H1 (cell line): ENCODE measurements around the gene LSM7. TPM values are rescaled to one million over a fixed set of nuclear protein-coding genes. Genes with fewer than 3 reads are reported as not detected.

ENCODE experiments used
- CTCF ChIA-PET: fragments of 300-600 bp; sonication (Branson Sonifier 250); formaldehyde crosslinking; loops from one replicate; lab custom pipeline; 2021; ENCODE audit not compliant: partially characterized antibody; lab: Charles Lee
- POLR2A ChIA-PET: fragments of 300-600 bp; sonication (Branson Sonifier 250); formaldehyde crosslinking; loops from one replicate; lab custom pipeline; 2021; ENCODE audit warnings: inconsistent platforms; ENCODE audit not compliant: partially characterized antibody; lab: Charles Lee
- DNase-seq, 2 experiments: peaks; one replicate each; pipeline versions ENCODE4 v3.0.0 to v3.0.0-alpha.2; 2010 to 2022; ENCODE audit warnings: low spot score in 2 of 2, low read depth in 1 of 2, mixed read lengths in 1 of 2
- FAIRE-seq: peaks from 2 replicates; lab custom pipeline; 2011; peaks lifted over from hg19 to GRCh38; lab: Jason Lieb, UNC
- H2AFZ ChIP-seq: 2 replicates; pipeline ENCODE4 v1.8.1; 2012; ENCODE audit warnings: low read length, inconsistent platforms
- H2AK5ac ChIP-seq: 2 replicates; pipeline ENCODE4 v1.6.1; 2013; ENCODE audit warnings: low read depth, low read length
- H2BK120ac ChIP-seq: replicated peaks from 2 replicates; pipeline ENCODE3; 2013; ENCODE audit warnings: low read depth, low read length, inconsistent platforms
- H2BK12ac ChIP-seq: 2 replicates; pipeline ENCODE4 v1.6.1; 2013; ENCODE audit warnings: low read depth, low read length
- H2BK15ac ChIP-seq: 2 replicates; pipeline ENCODE4 v1.6.1; 2013; ENCODE audit warnings: low read length
- H2BK20ac ChIP-seq: 2 replicates; pipeline ENCODE4 v1.6.1; 2013; ENCODE audit warnings: low read length
- H2BK5ac ChIP-seq: 2 replicates; pipeline ENCODE4 v1.6.1; 2013; ENCODE audit warnings: low read depth, low read length
- H3K14ac ChIP-seq: 2 replicates; pipeline ENCODE4 v1.6.1; 2013; ENCODE audit warnings: inconsistent platforms; ENCODE audit not compliant: insufficient read length
- H3K18ac ChIP-seq: 2 replicates; pipeline ENCODE4 v1.6.1; 2013; ENCODE audit warnings: low read length; ENCODE audit errors: extremely low read depth
- H3K23ac ChIP-seq: 2 replicates; pipeline ENCODE4 v1.6.1; 2013; ENCODE audit warnings: inconsistent platforms; ENCODE audit not compliant: insufficient read length
- H3K23me2 ChIP-seq: 2 replicates; pipeline ENCODE4 v1.6.1; 2013; ENCODE audit warnings: low read depth, low read length
- H3K27ac ChIP-seq: 2 replicates; pipeline ENCODE4 v1.6.1; 2011; ENCODE audit warnings: low read depth, low read length, inconsistent platforms
- H3K27me3 ChIP-seq, 4 experiments: replicated peaks in 1 of 4; 1 replicate in 1 of 4; 2 replicates in 3 of 4; pipeline versions ENCODE4 v1.6.1 to v1.8.1; 2011 to 2013; ENCODE audit warnings: low read length in 3 of 4, mild to moderate bottlenecking in 3 of 4, inconsistent platforms in 2 of 4, mixed read lengths in 2 of 4, moderate library complexity in 1 of 4; ENCODE audit not compliant: control insufficient read depth in 3 of 4, insufficient read depth in 3 of 4; ENCODE audit errors: extremely low read depth in 1 of 4
- H3K36me3 ChIP-seq, 4 experiments: 2 replicates each; pipeline versions ENCODE4 v1.6.1 to v1.8.1; 2011 to 2013; ENCODE audit warnings: mild to moderate bottlenecking in 4 of 4, low read length in 3 of 4, moderate library complexity in 2 of 4, control low read depth in 1 of 4, inconsistent platforms in 1 of 4; ENCODE audit not compliant: insufficient read depth in 4 of 4, control insufficient read depth in 2 of 4
- H3K4ac ChIP-seq: replicated peaks from 2 replicates; pipeline ENCODE3; 2013; ENCODE audit warnings: low read length, low read depth, mixed read lengths, inconsistent platforms; ENCODE audit not compliant: insufficient read length
- H3K4me1 ChIP-seq, 4 experiments: replicated peaks in 1 of 4; 1 replicate in 1 of 4; 2 replicates in 3 of 4; pipeline versions ENCODE4 v1.6.1 to v1.8.1; 2011 to 2013; ENCODE audit warnings: low read length in 3 of 4, inconsistent platforms in 2 of 4, mixed read lengths in 1 of 4; ENCODE audit not compliant: insufficient read depth in 4 of 4, control insufficient read depth in 3 of 4
- H3K4me2 ChIP-seq, 2 experiments: 2 replicates each; pipeline versions ENCODE4 v1.6.1 to v1.8.1; 2011 to 2013; ENCODE audit warnings: low read depth in 2 of 2, low read length in 2 of 2, control low read depth in 1 of 2, inconsistent platforms in 1 of 2, mild to moderate bottlenecking in 1 of 2; ENCODE audit not compliant: insufficient read depth in 1 of 2
- H3K4me3 ChIP-seq, 4 experiments: fragments of 200-600, 300-600 bp in 1 of 4; sonication (generic), shearing (Covaris generic), sonication (Bioruptor Twin) in 1 of 4; 2 replicates each; pipeline versions ENCODE4 v1.5.1 to v1.8.1; 2011 to 2016; ENCODE audit warnings: low read length in 4 of 4, low read depth in 3 of 4, control low read depth in 2 of 4, inconsistent platforms in 2 of 4, mild to moderate bottlenecking in 2 of 4, mixed read lengths in 1 of 4, moderate library complexity in 1 of 4; ENCODE audit not compliant: insufficient read depth in 2 of 4; ENCODE audit errors: extremely low read depth in 1 of 4
- H3K56ac ChIP-seq: replicated peaks from 2 replicates; pipeline ENCODE3; 2013; ENCODE audit warnings: low read depth, mild to moderate bottlenecking, mixed read lengths, low read length, inconsistent platforms; ENCODE audit not compliant: insufficient read length
- H3K79me1 ChIP-seq: 2 replicates; pipeline ENCODE4 v1.6.1; 2013; ENCODE audit warnings: low read depth, low read length, control low read depth
- H3K79me2 ChIP-seq, 2 experiments: 2 replicates each; pipeline versions ENCODE4 v1.6.1 to v1.8.1; 2012 to 2013; ENCODE audit warnings: low read length in 2 of 2, mild to moderate bottlenecking in 2 of 2, inconsistent platforms in 1 of 2; ENCODE audit not compliant: insufficient read depth in 2 of 2, control insufficient read depth in 1 of 2
- H3K9ac ChIP-seq, 4 experiments: replicated peaks in 1 of 4; 1 replicate in 1 of 4; 2 replicates in 3 of 4; pipeline versions ENCODE4 v1.6.1 to v1.8.1; 2011 to 2013; ENCODE audit warnings: low read depth in 3 of 4, low read length in 3 of 4, control low read depth in 2 of 4, mild to moderate bottlenecking in 2 of 4, moderate library complexity in 2 of 4, inconsistent platforms in 1 of 4; ENCODE audit errors: extremely low read depth in 1 of 4
- H3K9me3 ChIP-seq, 2 experiments: 2 replicates each; pipeline versions ENCODE4 v1.6.1 to v1.8.1; 2012 to 2013; ENCODE audit warnings: mild to moderate bottlenecking in 2 of 2, moderate library complexity in 2 of 2, control low read depth in 1 of 2, inconsistent platforms in 1 of 2, low read depth in 1 of 2, low read length in 1 of 2, mixed read lengths in 1 of 2; ENCODE audit not compliant: insufficient read depth in 2 of 2
- H4K20me1 ChIP-seq, 2 experiments: replicated peaks in 1 of 2; 2 replicates each; pipeline versions ENCODE3 to v1.8.1; 2011 to 2013; ENCODE audit warnings: inconsistent platforms in 2 of 2, low read length in 2 of 2, mild to moderate bottlenecking in 1 of 2; ENCODE audit not compliant: insufficient read depth in 2 of 2, control insufficient read depth in 1 of 2
- H4K5ac ChIP-seq: 2 replicates; pipeline ENCODE4 v1.6.1; 2013; ENCODE audit warnings: low read length, low read depth, mixed read lengths, inconsistent platforms; ENCODE audit not compliant: insufficient read length
- H4K8ac ChIP-seq: 2 replicates; pipeline ENCODE4 v1.8.0; 2013; ENCODE audit warnings: mild to moderate bottlenecking, moderate library complexity, low read length, inconsistent platforms; ENCODE audit not compliant: insufficient read depth; ENCODE audit errors: extremely low read depth
- H4K91ac ChIP-seq: replicated peaks from 2 replicates; pipeline ENCODE3; 2013; ENCODE audit warnings: low read length, mixed read lengths, inconsistent platforms; ENCODE audit not compliant: insufficient read length
- BRCA1 ChIP-seq: IDR thresholded peaks from 2 replicates; pipeline ENCODE4 v1.6.1; 2012; ENCODE audit warnings: low read depth, low read length, improper control_type of control experiment
- CBX8 ChIP-seq: fragments of 300-800, 300-1000 bp; sonication (generic); IDR thresholded peaks from 2 replicates; pipeline ENCODE4 v1.7.1; 2016; ENCODE audit warnings: low read depth, low read length, borderline replicate concordance
- CREB1 ChIP-seq: IDR thresholded peaks from 2 replicates; pipeline ENCODE4 v1.6.1; 2012; ENCODE audit warnings: inconsistent platforms
- EZH2 ChIP-seq: fragments of 200-600 bp; sonication (generic); IDR thresholded peaks from 2 replicates; pipeline ENCODE4 v1.7.1; 2012; ENCODE audit warnings: low read depth, mild to moderate bottlenecking, moderate library complexity, low read length, inconsistent platforms; ENCODE audit not compliant: severe bottlenecking
- KDM1A ChIP-seq: fragments of 200-600, 300-600 bp; sonication (generic); IDR thresholded peaks from 2 replicates; pipeline ENCODE4 v1.7.1; 2016; ENCODE audit warnings: mild to moderate bottlenecking, low read length, borderline replicate concordance
- NRF1 ChIP-seq: IDR thresholded peaks from 2 replicates; pipeline ENCODE4 v1.6.1; 2011; ENCODE audit warnings: mild to moderate bottlenecking, low read depth, low read length, improper control_type of control experiment
- SP2 ChIP-seq: IDR thresholded peaks from 2 replicates; pipeline ENCODE4 v1.6.1; 2012; ENCODE audit warnings: mild to moderate bottlenecking, low read length, inconsistent platforms
- TAF1 ChIP-seq: IDR thresholded peaks from 2 replicates; pipeline ENCODE4 v1.6.1; 2011; ENCODE audit warnings: mild to moderate bottlenecking, low read depth, low read length
- YY1 ChIP-seq: IDR thresholded peaks from 2 replicates; pipeline ENCODE4 v1.6.1; 2011; ENCODE audit warnings: low read depth, mild to moderate bottlenecking, low read length
- WGBS, 2 experiments: shearing (Covaris generic) in 1 of 2; methylation state at CpG; one replicate each; pipeline versions ENCODE4 v1.1.6 to v1.1.7; 2013 to 2015; ENCODE audit warnings: low lambda C conversion rate in 2 of 2, mixed read lengths in 2 of 2, inconsistent platforms in 1 of 2, low coverage in 1 of 2, missing lambda C conversion rate in 1 of 2; ENCODE audit not compliant: insufficient replicate concordance in 2 of 2, insufficient coverage in 1 of 2, insufficient read length in 1 of 2; ENCODE audit errors: extremely low coverage in 1 of 2, missing lambda C conversion rate in 1 of 2; 5-methylcytosine and 5-hydroxymethylcytosine counted together
- polyA plus RNA-seq, 7 experiments: library from polyadenylated mRNA; depleted of rRNA in 3 of 7; stranded (reverse) in 5 of 7; unstranded in 2 of 7; fragments of >200 nt in 5 of 7; fragments of 200-250 nt in 2 of 7; gene quantifications; 1 replicate in 5 of 7; 2 replicates in 1 of 7; 4 replicates in 1 of 7; pipeline versions ENCODE4 v1.2.1 to v1.2.3, GENCODE V29; 2011 to 2013; ENCODE audit warnings: missing spikeins in 2 of 7, mixed read lengths in 2 of 7
- total RNA-seq: library from RNA; stranded (reverse); fragmentation: NEBNext Ultra II Directional; extraction: Animal tissue kit (Norgen Biotek cat#: 25700); gene quantifications from 2 replicates; pipeline ENCODE4 v1.2.1, GENCODE V29; 2021

The LSM7 gene
- total and polyA plus RNA-seq, 2 of the 8 experiments (the other 6 are each of a cell fraction or from before 2014, with no cell fraction given) = 228 to 1,335 TPM

GRCh38 chr19:2317756-2318155, 10.6 kb downstream of the LSM7 start:
- H3K27me3 ChIP-seq = no peaks in the 10 kb centered on the region
- H2BK5ac ChIP-seq = no peak overlapping the region
- no peak overlapping the region for H3K14ac ChIP-seq
- H2BK20ac ChIP-seq = no peak overlapping the region
- no peaks in the 10 kb centered on the region for H3K9me3 ChIP-seq
- peaks cover 0 to 1% of the 10 kb centered on the region in 2 experiments for H4K20me1 ChIP-seq
- no peak overlapping the region for H3K23ac ChIP-seq
- H2AK5ac ChIP-seq = no peak overlapping the region
- no peak overlapping the region for H3K18ac ChIP-seq
- H3K4ac ChIP-seq = no peak overlapping the region
- 89% methylated on average over 25 of the region's 25 CpGs; no CpG with 5 or more reads in 1 of the 2 experiments for WGBS, 2 experiments
- no peak overlapping the region for H3K4me3 ChIP-seq
- H3K4me2 ChIP-seq = no peak overlapping the region
- no peak overlapping the region for H2BK12ac ChIP-seq
- no peaks in the 10 kb centered on the region for H3K79me1 ChIP-seq
- H4K91ac ChIP-seq = no peak overlapping the region
- TF ChIP-seq EZH2 (no peak), YY1 (no peak), SP2 (no peak), BRCA1 (no peak), CREB1 (no peak), TAF1 (no peak), NRF1 (no peak), KDM1A (no peak), CBX8 (no peak)
- no peak overlapping the region for H2BK15ac ChIP-seq
- FAIRE-seq (no peak), DNase-seq (no peak)
- ChIA-PET POLR2A (interaction anchor here (0.6 to 4.1 kb wide), 7 partner anchors 9 to 1531 kb away, joined by 3 to 29 read pairs (median 4); partner anchors contain the start of genes LSM7 and PEAK3), CTCF (interaction anchor here (1.0 to 9.8 kb wide), 11 partner anchors 9 to 104 kb away, joined by 3 to 106 read pairs (median 7); partner anchors contain the start of genes LSM7, PEAK3, PLEKHJ1 and SPPL2B)
- no peak overlapping the region for H4K8ac ChIP-seq
- no peaks in the 10 kb centered on the region for H3K79me2 ChIP-seq
- no peaks in the 10 kb centered on the region for H3K23me2 ChIP-seq
- H3K4me1 ChIP-seq = peaks cover 0 to 4% (median under 1%) of the 10 kb centered on the region in 4 experiments; a peak in 4 of 7 replicates
- no peak overlapping the region for H2BK120ac ChIP-seq
- H4K5ac ChIP-seq = no peak overlapping the region
- no peak overlapping the region for H3K56ac ChIP-seq
- no peaks in the 10 kb centered on the region; a peak in 1 of 8 replicates for H3K36me3 ChIP-seq
- no peak overlapping the region for H3K27ac ChIP-seq
- no peak overlapping the region for H3K9ac ChIP-seq
- no peak overlapping the region for H2AFZ ChIP-seq
